ENCODE results near the gene SLC46A3.
"Not testable (repeated sequence)": the region's sequence is repeated elsewhere in the genome, so short reads cannot be mapped to it uniquely, and the experiment has no call there.

The SLC46A3 gene

GRCh38 chr13:28718543-28719226, at the start of gene SLC46A3:
TSS of gene SLC46A3 (minus strand) at chr13:28718970. CDS start at chr13:28717998, 972 bp downstream.
- DNase-seq (ENCODE audit: low read depth), result peak; percentile 93

- no peak for DNase-seq (ENCODE audit: low read depth)
These were observed 45.1 kb upstream of the SLC46A3 start for GRCh38 chr13:28763887-28764286.

- no peak for DNase-seq (ENCODE audit: low read depth)
These were observed 42.8 kb upstream of the SLC46A3 start for GRCh38 chr13:28761586-28761985.

GRCh38 chr13:28755546-28755870, 36.7 kb upstream of the SLC46A3 start:
- DNase-seq (ENCODE audit: low read depth), result no peak

GRCh38 chr13:28754698-28755545, 36.2 kb upstream of the SLC46A3 start:
- DNase-seq (ENCODE audit: low read depth), result no peak

GRCh38 chr13:28753946-28754345, 35.2 kb upstream of the SLC46A3 start:
- DNase-seq (ENCODE audit: low read depth), result no peak

- no peak for DNase-seq (ENCODE audit: low read depth)
These were observed 34.6 kb upstream of the SLC46A3 start for GRCh38 chr13:28753208-28753892.

- DNase-seq (ENCODE audit: low read depth), result no peak
These were observed 32.6 kb upstream of the SLC46A3 start for GRCh38 chr13:28751175-28751960.

- DNase-seq (ENCODE audit: low read depth), result no peak
These were observed 31.6 kb upstream of the SLC46A3 start for GRCh38 chr13:28750187-28751045.

GRCh38 chr13:28747851-28748250, 29.1 kb upstream of the SLC46A3 start:
- DNase-seq (ENCODE audit: low read depth), result no peak

GRCh38 chr13:28746287-28746612, 27.5 kb upstream of the SLC46A3 start:
- DNase-seq (ENCODE audit: low read depth), result no peak

- DNase-seq (ENCODE audit: low read depth), result no peak
These were observed 25.9 kb upstream of the SLC46A3 start for GRCh38 chr13:28744656-28745055.

GRCh38 chr13:28744091-28744536, 25.3 kb upstream of the SLC46A3 start:
- DNase-seq (ENCODE audit: low read depth), result no peak

- no peak for DNase-seq (ENCODE audit: low read depth)
These were observed 24.8 kb upstream of the SLC46A3 start for GRCh38 chr13:28743499-28744083.

GRCh38 chr13:28743020-28743419, 24.2 kb upstream of the SLC46A3 start:
- DNase-seq (ENCODE audit: low read depth), result no peak

- not testable (repeated sequence) for DNase-seq (ENCODE audit: low read depth)
These were observed 23.7 kb upstream of the SLC46A3 start for GRCh38 chr13:28742445-28742844.

GRCh38 chr13:28741084-28741491, 22.3 kb upstream of the SLC46A3 start:
- DNase-seq (ENCODE audit: low read depth), result no peak

- DNase-seq (ENCODE audit: low read depth), result no peak
These were observed 20.6 kb upstream of the SLC46A3 start for GRCh38 chr13:28739376-28739775.

- no peak for DNase-seq (ENCODE audit: low read depth)
These were observed 16.8 kb upstream of the SLC46A3 start for GRCh38 chr13:28735481-28736029.

- no peak for DNase-seq (ENCODE audit: low read depth)
These were observed 16.1 kb upstream of the SLC46A3 start for GRCh38 chr13:28734906-28735305.
